HG03571 (cell line): ENCODE data around the gene NEMP2.

ENCODE experiments used
- ATAC-seq: cut with Tn5 transposase; IDR thresholded peaks from one replicate; pipeline ENCODE4 v1.9.1; 2021; ENCODE audit not compliant: unreplicated experiment

Gene NEMP2

DNA sequence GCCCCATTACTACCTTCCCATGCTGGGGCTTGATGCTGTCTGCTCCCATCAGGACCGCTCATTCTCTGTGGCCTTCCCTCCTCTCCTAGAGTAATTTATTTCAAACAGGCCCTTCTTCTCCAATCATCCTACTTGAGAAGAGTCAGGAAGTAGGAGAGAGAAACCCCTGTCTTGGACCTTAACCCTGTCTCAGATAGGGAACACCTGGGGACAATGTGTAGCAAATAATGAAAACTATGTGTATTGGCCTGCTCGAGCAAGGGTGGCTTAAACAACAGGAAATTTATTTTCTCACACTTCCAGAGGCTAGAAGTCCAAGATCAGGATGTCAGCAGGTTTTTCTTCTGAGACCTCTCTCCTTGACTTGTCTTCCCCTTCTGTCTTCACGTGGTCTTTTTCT lies 26.6 kb upstream of the NEMP2 start:
- ATAC-seq = no peak

DNA sequence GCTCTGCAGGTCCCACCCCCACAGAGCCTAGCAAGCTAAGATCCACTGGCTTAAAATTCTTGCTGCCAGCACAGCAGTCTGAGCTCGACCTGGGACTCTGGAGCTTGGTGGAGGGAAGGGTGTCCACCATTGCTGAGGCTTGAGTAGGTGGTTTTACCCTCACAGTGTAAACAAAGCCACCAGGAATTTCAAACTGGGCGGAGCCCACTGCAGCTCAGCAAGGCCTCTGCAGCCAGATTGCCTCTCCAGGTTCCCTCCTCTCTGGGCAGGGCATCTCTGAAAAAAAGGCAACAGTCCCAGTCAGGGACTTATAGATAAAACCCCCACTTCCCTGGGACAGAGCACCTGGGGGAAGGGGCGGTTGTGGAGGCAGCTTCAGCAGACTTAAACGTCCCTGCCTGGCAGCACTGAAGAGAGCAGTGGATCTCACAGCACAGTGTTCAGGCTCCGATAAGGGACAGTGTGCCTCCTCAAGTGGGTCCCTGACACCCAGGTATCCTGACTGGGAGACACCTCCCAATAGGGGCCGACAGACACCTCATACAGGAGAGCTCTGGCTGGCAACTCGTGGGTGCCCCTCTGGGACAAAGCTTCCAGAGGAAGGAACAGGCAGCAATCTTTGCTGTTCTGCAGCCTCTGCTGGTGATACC lies 20.0 kb upstream of the NEMP2 start:
- ATAC-seq = no peak

DNA sequence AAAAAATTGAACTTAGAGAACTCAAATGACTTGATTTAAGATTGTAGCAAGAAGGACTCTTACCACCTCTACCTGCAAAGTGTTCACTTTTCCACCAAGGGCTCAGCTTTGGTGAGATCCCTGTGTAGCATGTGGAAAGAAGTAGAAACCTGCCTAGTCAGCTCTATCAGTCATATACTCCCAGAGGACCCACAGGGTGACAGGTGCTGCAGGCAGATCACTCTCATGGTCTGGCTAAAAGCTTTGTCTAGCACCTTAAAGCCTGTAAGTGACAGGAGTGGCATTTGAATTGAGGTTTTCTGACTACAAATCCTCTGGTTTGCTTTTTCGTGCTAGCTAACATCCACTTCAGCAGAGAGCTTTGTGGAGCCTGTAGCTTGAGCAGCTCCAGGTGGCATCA lies 18.7 kb upstream of the NEMP2 start:
- no peak for ATAC-seq

DNA sequence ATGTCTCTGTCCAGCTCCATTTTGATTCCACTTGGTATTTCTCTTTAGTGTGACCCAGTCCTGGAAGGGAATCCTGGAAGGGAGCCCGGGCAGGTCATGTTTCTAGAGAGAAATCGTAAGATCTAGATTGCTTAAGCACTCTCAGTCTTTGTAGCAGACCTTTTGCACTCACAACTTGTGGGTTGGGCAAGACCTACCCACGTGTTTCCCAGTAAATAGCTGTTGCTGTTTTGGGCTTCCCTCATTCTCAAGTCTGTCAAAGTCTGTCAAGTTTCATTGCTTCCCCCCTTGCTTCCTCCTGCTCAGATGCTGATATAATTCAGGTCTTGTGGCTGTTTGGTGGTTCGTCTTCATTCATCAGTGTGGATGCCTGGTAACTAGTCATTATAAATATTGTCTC lies 17.4 kb upstream of the NEMP2 start:
- ATAC-seq = no peak

DNA sequence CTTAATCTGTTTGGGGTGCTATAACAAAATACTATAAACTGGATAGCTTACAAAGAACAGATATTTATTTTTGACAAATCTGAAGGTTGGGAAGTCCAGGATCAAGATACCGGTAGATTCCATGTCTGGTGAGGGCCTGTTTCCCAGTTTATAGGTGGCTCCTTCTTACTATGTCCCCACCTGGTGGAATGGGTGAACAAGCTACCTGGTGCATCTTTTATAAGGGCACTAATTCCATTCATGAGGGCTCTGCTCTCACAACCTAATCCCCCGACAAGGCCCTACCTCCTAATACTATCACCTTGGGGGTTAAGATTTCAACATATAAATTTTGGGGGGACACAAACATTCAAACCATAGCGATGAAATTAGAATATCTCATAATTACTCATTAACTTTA lies 15.6 kb upstream of the NEMP2 start:
- ATAC-seq = no peak

DNA sequence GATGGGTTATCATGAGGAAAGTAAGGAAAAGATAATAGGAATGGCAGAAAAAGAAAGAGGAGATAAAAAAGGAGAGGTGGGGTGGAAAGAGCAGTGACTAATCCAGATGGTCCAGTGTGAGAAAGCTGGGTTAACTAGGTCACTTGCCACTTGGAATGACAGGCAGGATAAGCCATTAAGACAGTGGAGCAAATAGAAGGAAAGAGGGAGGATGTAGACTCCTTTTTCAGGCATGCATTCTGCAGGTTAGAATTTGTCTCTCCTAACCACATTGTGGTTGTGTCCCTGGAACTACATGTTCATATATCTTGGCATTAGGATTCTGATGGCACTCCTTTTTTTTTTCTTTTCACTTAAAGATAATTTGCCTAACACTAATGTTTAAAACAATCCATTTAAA lies 13.4 kb upstream of the NEMP2 start:
- ATAC-seq = no peak

DNA sequence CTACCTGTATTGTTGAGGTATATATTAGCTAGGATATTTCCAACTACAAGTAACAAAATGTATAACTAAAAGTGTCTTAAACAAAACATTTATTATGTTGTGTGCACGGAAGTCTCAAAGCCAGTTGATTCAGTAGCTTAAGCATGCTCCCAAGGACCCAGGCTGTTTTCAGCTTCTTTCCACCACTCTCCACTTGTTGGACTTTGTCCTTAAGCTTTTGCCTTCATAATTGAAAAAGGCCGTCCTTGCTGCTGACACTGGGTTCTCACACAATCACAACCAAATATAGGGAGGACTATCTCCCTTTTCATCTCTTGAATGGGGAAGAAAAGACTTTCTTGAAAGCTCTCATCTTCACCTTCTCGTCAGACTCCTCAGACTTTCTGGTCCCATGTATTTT lies 12.2 kb upstream of the NEMP2 start:
- no peak for ATAC-seq

DNA sequence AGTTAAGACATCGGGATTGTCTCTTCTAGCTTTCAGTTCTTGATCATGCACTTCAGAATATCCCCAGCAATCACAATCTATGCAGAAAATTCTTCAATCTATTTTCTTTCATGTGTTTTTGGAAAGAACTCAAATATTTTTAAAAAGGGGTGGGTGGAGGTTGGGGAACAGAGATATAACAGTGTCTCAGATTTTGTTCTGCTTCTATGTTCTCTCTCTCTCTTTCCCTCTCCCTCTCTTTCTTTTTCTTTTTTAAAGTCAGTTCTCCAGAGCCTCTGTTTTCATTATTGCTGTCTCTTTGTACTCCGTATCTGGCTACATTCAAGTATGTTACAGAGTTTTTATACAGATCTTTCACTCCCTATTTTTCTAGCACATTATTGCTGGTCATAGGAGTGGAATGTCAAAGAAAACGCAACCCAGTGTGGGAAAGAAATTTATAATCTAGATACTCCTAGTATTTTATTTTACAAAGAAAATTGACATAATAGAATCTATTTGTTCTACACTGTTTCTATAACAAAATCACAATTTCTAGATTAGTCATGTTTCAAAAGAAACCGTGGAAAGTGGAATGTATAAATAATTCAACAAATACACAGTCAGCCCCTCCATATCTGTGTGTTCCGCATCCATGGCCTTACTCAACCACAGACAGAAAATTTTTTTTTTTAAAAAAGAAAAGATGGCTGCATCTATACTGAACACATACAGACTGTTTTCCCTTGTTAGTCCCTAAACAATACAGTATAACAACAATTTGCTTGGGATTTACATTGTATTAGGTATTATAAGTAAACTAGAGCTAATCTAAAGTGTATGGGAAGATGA lies 11.2 kb upstream of the NEMP2 start:
- no peak for ATAC-seq

DNA sequence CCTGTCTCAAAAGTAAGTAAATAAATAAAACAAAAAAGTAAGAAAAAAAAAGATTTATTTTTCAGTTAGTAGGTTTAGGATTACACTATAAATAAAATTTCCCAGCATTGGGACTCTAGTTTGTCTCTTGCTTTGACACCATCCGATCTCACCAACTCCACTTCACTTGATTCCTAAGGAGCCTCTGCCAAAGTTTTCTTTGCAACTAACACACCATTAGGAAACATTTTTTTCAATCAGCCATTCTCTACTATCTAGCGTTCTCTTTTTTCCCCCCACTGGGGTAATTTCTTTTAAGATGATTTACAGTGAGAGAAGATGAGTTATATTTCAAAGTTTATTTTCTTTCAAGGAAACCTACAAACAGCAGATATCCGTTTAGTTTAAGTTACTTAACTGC lies 10.6 kb upstream of the NEMP2 start:
- no peak for ATAC-seq

DNA sequence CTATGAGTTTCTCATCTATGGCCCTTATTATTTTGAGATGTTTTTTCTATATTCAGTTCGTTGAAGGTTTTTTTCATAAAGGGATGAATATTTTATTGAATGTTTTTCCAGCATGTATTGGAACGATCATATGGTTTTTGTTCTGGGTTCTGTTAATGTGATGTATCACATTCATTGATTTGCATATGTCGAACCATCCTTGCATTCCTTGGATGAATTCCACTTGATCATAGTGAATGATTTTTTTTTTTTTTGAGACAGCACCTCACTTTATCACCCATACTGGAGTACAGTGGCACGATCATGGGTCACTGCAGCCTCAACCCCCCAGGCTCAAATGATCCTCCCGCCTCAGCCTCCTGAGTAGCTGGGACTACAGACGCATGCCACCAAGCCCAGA lies 5.5 kb upstream of the NEMP2 start:
- ATAC-seq = no peak

DNA sequence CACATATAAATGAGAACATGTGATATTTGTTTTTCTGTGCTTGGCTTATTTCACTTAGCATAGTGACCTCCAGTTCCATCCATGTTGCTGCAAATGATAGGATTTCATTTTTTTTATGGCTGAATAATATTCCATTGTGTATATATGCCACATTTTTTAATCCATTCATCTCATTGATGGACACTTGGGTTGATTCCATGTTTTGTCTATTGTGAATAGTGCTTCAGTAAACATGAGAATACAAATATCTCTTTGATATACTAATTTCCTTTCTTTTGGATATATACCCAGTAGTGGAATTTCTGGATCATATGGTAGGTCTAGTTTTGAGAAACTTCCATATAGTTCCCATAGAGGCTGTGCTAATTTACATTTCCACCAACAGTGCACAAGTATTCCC lies 3.7 kb upstream of the NEMP2 start:
- ATAC-seq = no peak

DNA sequence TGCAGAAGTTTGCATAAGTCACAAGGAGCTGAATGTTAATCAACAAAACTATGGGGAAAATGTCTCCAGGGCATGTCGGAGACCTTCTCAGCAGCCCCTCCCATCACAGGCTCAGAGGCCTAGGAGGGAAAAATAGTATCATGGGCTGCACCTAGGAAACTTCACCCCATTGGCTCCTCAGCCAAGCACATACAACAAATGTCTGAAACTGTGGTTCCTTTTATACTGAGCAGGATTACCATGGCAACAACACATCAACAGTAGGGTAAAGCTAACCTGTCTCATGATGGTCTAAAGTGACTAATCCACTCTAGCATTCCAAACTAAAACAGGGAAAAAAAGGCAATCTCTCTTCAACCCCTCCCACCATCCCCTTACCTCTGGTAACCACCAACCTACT lies 3.2 kb upstream of the NEMP2 start:
- ATAC-seq = no peak

DNA sequence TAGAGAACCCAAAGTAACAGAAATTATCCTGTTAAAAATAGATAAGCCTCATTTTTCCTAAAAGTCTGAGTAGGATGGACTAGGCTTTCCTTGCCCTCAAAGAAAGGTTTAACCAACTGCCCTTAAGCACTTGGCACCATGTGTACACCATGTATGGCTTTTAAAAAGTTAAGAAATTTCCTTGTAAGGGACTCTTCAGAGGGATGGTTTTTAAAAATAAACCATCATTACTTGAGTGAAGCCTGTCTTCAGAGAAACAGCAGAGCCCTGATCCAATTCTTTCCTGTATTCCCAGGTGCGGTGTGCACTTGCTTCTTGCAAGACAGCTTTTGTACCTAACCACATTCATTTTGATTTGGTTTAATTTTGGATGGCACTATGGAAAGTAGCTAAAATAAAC lies 1.1 kb upstream of the NEMP2 start:
- ATAC-seq = no peak

DNA sequence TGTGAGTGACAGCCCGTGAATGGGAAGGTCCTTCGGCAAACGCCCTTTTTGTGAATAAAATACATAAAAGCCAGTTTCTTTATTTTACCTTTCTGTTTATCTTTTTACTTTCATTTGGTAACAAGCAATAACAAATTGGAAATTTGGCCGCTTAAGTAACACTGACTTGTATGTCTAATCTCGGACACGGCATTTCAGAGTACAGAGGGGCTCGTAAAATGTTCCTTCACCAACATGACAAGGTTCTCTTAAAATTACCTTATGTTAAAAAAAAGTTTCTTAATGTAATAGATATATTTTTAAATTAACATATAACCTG lies 558 bp upstream of the NEMP2 start:
- no peak for ATAC-seq

DNA sequence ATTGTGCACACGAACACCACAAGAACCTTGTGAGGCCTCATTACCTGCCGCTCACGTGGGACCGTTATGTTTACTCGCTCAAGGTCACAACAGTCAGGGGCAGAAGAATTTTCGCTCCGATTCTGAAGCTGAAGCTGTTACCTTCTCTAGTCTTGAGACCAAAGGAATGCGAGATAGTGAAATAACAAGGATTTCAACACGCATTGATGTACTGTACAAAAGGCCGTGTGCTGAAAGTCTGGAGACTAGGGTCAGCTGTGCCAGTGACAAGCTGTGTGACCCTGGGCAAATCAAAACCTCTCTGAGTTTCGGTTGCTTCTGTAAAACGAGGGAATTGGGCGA lies 583 bp downstream of the NEMP2 start:
- ATAC-seq = peak; percentile 28

DNA sequence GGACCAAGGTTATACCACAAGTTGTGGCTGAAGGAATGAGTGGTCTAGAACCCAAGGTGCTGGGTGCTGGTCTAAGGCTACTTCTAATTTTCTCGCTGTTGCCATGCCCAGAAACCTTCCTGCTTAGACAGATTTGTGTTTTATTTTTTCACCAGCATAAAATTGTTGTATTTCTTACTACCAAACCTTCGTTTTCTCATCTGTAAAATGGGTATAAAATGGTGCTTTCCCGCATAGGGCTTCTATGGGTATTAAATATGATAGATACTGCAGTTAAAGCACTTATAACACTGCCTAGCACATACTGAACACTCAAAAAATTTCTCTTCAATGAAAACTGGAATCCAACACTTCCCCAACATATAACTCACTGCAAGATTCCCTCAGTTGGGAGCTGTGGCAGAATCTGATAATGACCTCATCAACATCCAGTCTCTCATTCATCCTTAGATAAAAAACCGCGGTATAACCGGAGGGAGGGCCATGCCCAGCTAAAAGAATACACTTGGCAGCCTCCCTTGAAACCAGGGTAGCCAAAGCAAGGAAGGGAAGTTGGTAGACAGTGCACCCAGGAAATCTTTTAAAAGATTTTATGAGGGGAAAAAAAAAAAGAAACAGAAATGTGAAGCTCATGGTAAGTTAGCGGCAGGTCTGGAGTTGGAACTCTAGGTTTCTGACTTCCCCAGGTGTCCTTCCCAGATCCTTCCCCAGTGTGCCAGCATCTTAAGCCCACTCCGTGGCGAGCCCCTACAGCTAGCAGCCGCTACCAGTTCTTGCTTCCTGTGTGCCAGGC lies 1.2 kb downstream of the NEMP2 start:
- no peak for ATAC-seq

DNA sequence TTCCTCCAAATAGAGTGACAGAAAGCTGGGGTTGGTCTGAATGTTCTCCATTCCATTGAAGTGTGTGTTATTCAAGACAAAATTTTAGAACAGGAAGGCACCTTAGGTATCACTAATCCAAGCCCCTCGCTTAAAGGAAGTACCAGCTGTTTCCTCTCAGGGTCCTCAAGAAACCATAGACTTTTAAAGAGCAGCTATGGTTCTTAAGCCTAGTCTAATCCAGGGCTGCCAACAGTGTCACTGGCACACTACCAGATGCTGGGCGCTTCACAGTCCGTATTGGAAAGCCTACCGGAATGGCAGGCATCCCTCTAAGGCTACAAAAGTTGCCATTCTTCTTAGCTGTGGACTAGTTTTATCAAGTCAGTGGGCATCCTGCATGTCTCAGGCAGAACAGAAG lies 1.9 kb downstream of the NEMP2 start:
- ATAC-seq = no peak

DNA sequence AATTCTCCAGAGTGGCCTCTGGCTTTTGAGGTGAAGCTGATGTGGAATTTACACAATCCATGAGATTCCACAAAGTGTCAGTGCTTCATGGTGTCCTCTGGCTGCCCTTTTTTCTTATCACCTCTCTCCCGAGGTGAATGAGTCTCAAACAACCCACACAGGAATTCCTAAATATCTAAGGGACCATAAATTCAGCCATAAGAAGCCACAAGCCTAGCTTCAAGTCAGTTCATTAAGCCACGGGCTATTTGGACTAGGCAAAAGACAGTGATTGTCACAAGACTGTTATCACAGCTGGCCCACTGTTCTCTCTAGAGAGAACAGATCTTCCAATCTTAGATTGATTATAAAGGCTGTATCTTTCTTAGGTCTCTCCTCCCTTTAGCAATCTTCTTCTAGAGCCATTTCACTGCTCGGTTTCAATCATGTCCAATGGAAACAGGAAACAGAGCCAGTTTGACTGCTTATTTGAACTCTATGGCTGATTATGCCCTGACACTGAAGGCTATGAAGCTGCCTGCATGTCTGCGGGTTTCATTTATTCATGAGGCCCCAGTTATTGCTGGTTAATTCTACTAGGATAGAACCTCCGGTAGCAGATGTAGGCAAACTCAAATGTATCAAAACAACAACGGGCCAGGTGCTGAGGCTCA lies 4.1 kb downstream of the NEMP2 start:
- ATAC-seq = no peak

DNA sequence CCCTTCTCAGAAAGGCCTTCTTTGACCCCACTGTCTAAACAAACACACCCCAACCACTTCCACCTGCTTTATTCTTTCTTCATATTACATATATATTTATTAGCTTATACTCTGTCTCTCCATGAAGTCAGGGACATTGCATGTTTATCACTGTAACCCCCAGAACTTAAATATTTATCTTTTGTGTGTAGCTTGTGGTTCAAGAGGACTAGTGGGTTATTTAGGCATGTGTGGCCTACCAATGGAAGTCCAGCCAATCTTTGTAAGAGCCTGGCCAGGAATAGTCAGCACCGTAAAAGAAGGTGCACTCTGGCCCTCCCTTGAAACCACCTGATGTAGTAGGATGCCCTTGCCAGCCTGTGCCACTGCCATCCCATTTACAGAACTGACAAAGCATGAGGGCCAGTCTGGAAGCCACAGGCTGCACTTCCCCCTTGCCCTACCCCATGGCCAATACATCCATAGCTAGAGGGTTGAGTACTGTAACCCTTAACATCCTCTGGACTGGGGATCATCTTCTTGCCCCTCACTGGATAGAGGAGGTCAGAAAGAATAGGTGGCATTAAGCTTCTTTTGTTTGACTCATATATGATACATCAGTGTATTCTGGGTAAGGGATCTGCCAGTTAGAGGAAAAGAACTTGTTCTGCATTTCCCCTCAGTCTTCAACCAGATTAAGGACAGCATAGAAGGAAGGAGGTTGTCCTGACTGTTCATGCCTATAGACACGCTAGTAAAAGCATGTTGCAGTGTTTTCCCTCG lies 4.9 kb downstream of the NEMP2 start:
- ATAC-seq = no peak

DNA sequence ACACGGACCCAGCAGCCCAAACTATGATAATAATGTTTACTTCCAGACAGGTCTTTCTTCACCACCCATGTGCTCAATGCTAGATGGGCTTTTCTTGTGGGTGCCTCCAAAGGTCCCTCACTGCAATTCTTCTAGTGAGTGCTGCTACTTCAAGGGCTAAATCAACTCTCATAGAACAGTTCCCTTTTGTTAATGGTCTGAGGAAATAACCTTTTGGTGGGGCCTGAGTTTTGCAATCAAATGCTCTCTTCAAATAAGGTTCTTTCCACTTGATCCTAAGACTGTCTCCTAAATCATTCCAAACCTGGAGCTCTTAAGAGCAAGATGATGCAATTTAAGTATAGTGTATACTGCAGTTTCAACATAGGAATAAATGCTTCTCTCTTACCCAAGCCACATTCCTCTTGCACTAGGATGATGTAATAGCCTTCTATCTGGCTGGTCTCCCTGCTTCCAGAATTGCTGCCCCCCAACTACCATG lies 6.0 kb downstream of the NEMP2 start:
- no peak for ATAC-seq

DNA sequence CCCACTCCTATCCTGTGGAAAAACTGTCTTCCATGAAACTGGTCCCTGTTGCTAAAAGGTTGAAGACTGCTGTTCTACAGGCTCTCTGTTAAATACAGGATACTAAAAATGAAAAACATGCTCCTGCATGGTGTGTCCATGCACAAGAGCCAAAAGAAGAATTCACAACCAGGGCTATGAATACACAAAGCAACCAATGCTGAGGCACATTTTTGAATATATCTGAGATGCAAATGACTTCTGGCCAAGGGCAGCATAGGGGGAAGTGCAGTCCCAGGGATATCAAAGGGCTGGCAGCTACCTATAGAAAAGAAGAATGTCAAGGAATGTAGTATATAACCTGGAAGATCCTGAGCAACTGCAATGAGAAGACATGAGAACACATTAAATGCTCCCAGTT lies 6.6 kb downstream of the NEMP2 start:
- no peak for ATAC-seq
